Right lobe of liver (tissue), 6 donors: ENCODE results near the gene CCDC83. TPM values are rescaled to one million over a fixed set of nuclear protein-coding genes. Genes with fewer than 3 reads are reported as not detected.

Source experiments
- ATAC-seq, 4 donors: fragments of 200-7000 bp; cut with Tn5 transposase; one replicate each; pipeline ENCODE4 v1.9.1; 2020; ENCODE audit warnings: mild to moderate bottlenecking in 4 of 4, moderate library complexity in 4 of 4
- DNase-seq, 3 donors: peaks; one replicate each; pipeline ENCODE4 v3.0.0-alpha.2; 2020
- H3K27ac ChIP-seq, 3 donors: fragments of 200-600 bp; one replicate each; pipeline ENCODE4 v1.8.0; 2022
- H3K27me3 ChIP-seq, 2 donors: fragments of 200-600 bp; one replicate each; pipeline ENCODE4 v1.8.0; 2022
- H3K36me3 ChIP-seq, 4 donors: fragments of 200-600 bp; sonication (generic) in 1 of 4; one replicate each; pipeline versions ENCODE4 v1.5.1 to v1.8.0; 2017 to 2022; ENCODE audit warnings: control low read depth in 1 of 4
- H3K4me1 ChIP-seq, 4 donors: fragments of 200-600 bp; sonication (generic) in 1 of 4; one replicate each; pipeline versions ENCODE4 v1.5.1 to v1.8.0; 2017 to 2022; ENCODE audit warnings: control low read depth in 1 of 4
- H3K4me3 ChIP-seq, 3 donors: fragments of 200-600 bp; one replicate each; pipeline ENCODE4 v1.8.0; 2022
- H3K9me3 ChIP-seq, 4 donors: fragments of 200-600 bp; sonication (generic) in 1 of 4; one replicate each; pipeline versions ENCODE4 v1.5.1 to v1.8.0; 2017 to 2022; ENCODE audit warnings: control low read depth in 1 of 4
- POLR2A ChIP-seq: fragments of 450-650 bp; IDR thresholded peaks from one replicate; pipeline ENCODE4 v1.6.1; 2017; ENCODE audit warnings: antibody characterized with exemption, mild to moderate bottlenecking
- WGBS: methylation state at CpG from one replicate; pipeline ENCODE4 v1.1.6; 2018; ENCODE audit warnings: low coverage, low lambda C conversion rate; ENCODE audit not compliant: insufficient coverage; ENCODE audit errors: missing lambda C conversion rate; 5-methylcytosine and 5-hydroxymethylcytosine counted together
- intact Hi-C, 2 donors: fragments of 100-400 bp; cut with DNase I; formaldehyde crosslinking; loops; one replicate each; pipeline versions ENCODE4 v1.11.2 to v1.14.1; 2022
- total RNA-seq, 6 experiments: library from RNA; depleted of rRNA in 2 of 6; stranded (reverse); fragments of >200 nt in 2 of 6; fragmentation: NEBNext Ultra II Directional in 3 of 6; extraction: Animal tissue kit (Norgen Biotek cat#: 25700) in 3 of 6; gene quantifications; one replicate each; pipeline versions ENCODE4 v1.1.0 to v1.2.4, GENCODE V29; 2016 to 2023
- TF ChIP-seq, protein P1 (sequence below), 4 donors: fragments of 200-600 bp in 3 of 4; fragments of 450-650 bp in 1 of 4; IDR thresholded peaks; one replicate each; pipeline versions ENCODE4 v1.5.1 to v1.8.0; 2016 to 2022; ENCODE audit warnings: antibody characterized with exemption in 4 of 4, mild to moderate bottlenecking in 2 of 4
- donor health status: DM: no; HTN: yes; CAD: no.
- donor health status: DM: no; HTN: no; CAD: no.
- donor health status: DM: no; HTN: no; CAD: no.
- donor health status: DM: no; HTN: yes; CAD: no.
- donor health status: DM: no; HTN: yes; CAD: no.

CCDC83 gene
- total RNA-seq, 6 experiments from 2014 or later = not detected

- Histone ChIP-seq H3K27me3 (no peaks in the 10 kb centered on the region), H3K4me3 (no peak overlapping the region), H3K36me3 (no peaks in the 10 kb centered on the region), H3K27ac (no peak overlapping the region), H3K4me1 (no peaks in the 10 kb centered on the region), H3K9me3 (no peaks in the 10 kb centered on the region)
- ATAC-seq = no peak
- 74% methylated on average over 8 of the region's 9 CpGs for WGBS
- no peak for TF ChIP-seq POLR2A
- TF ChIP-seq, protein P1, sequence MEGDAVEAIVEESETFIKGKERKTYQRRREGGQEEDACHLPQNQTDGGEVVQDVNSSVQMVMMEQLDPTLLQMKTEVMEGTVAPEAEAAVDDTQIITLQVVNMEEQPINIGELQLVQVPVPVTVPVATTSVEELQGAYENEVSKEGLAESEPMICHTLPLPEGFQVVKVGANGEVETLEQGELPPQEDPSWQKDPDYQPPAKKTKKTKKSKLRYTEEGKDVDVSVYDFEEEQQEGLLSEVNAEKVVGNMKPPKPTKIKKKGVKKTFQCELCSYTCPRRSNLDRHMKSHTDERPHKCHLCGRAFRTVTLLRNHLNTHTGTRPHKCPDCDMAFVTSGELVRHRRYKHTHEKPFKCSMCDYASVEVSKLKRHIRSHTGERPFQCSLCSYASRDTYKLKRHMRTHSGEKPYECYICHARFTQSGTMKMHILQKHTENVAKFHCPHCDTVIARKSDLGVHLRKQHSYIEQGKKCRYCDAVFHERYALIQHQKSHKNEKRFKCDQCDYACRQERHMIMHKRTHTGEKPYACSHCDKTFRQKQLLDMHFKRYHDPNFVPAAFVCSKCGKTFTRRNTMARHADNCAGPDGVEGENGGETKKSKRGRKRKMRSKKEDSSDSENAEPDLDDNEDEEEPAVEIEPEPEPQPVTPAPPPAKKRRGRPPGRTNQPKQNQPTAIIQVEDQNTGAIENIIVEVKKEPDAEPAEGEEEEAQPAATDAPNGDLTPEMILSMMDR (IDR thresholded peaks at IDR 0.05) = no peak
- intact Hi-C loops = no loop called here
- no peak for DNase-seq
These were observed 41.5 kb upstream of the CCDC83 start for GRCh38 chr11:85813721-85814120.

GRCh38 chr11:85815186-85815931 is 39.8 kb upstream of the CCDC83 start:
- DNase-seq = no peak
- WGBS = 81% methylated on average over 4 of the region's 4 CpGs
- no peaks in the 10 kb centered on the region for H3K27me3 ChIP-seq
- no peak overlapping the region for H3K4me3 ChIP-seq
- no peak for ATAC-seq
- intact Hi-C loops = no loop called here
- no peaks in the 10 kb centered on the region for H3K36me3 ChIP-seq
- TF ChIP-seq POLR2A = no peak
- TF ChIP-seq, protein P1 (IDR thresholded peaks at IDR 0.05) = no peak
- H3K27ac ChIP-seq = no peak overlapping the region
- H3K9me3 ChIP-seq = no peaks in the 10 kb centered on the region
- no peaks in the 10 kb centered on the region for H3K4me1 ChIP-seq

DNA sequence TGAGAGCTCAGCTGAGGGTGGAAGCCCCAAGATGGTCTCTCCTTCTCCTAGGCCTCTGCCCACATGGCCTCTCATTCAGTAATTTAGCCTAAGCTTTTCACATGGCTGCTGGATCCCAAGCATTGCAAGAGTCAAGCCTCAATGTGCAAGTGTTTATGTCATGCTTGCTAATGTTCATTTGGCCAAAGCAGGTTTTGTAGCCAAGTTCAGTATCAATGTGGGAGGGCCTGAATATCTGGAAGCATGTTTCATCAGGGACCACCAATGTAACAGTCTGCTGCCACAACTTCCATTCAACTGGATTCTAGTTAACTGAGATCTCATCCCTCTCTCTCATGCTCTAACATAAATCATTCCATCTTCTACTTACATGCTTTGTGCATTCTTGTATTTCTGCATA is 35.7 kb upstream of the CCDC83 start:
- no peak for TF ChIP-seq POLR2A
- TF ChIP-seq, protein P1 (IDR thresholded peaks at IDR 0.05) = no peak
- no peaks in the 10 kb centered on the region for H3K9me3 ChIP-seq
- ATAC-seq = no peak
- no peaks in the 10 kb centered on the region for H3K27me3 ChIP-seq
- H3K27ac ChIP-seq = no peak overlapping the region
- intact Hi-C loops = no loop called here
- no peaks in the 10 kb centered on the region for H3K4me1 ChIP-seq
- no peak overlapping the region for H3K4me3 ChIP-seq
- no peaks in the 10 kb centered on the region for H3K36me3 ChIP-seq
- DNase-seq = no peak

GRCh38 chr11:85821636-85822035 is 33.5 kb upstream of the CCDC83 start:
- intact Hi-C loops = no loop called here
- WGBS = 100% methylated on average over 1 of the region's 1 CpG
- peak in 2 of 4 donors; percentile 26 to 80 for ATAC-seq

More at GRCh38 chr11:85821636-85822035, 33.5 kb upstream of the CCDC83 start:
- no peaks in the 10 kb centered on the region for H3K9me3 ChIP-seq
- DNase-seq = no peak
- no peak overlapping the region for H3K4me3 ChIP-seq
- H3K36me3 ChIP-seq = no peaks in the 10 kb centered on the region
- no peak overlapping the region for H3K27ac ChIP-seq
- no peaks in the 10 kb centered on the region for H3K27me3 ChIP-seq
- TF ChIP-seq, protein P1 (IDR thresholded peaks at IDR 0.05) = no peak
- no peak for TF ChIP-seq POLR2A
- no peaks in the 10 kb centered on the region for H3K4me1 ChIP-seq
